Pericardium fibroblast (primary cell): ENCODE results near the gene CT45A1. TPM values are rescaled to one million over a fixed set of nuclear protein-coding genes. Genes with fewer than 3 reads are reported as not detected.

Experiments used
- total RNA-seq: library from RNA; depleted of rRNA; stranded (reverse); fragments of >200 nt; gene quantifications from 2 replicates; pipeline ENCODE4 v1.2.3, GENCODE V29; 2015

CT45A1 gene
- total RNA-seq = not detected in 2 replicates

GRCh38 chrX:135713183-135713689 lies at the start of gene CT45A1:
Gene CT45A1 (plus strand): TSS chrX:135713639. CDS start chrX:135718941, 5,302 bp downstream.

GRCh38 chrX:135768091-135768490 lies 54.7 kb downstream of the CT45A1 start, which contains the start of gene CT45A3:
Gene CT45A3 (minus strand): TSS chrX:135768191. CDS start chrX:135764444, 3,747 bp downstream.

Other genes with a start within 250 kb of the CT45A1 start
- gene INTS6L, start 193.0 kb upstream of the CT45A1 start, total RNA-seq = 3.5 and 4.3 TPM in 2 replicates
- gene CT45A3, start 54.6 kb downstream of the CT45A1 start, total RNA-seq = not detected in 2 replicates
- not detected in 2 replicates for gene CT45A5, start 71.9 kb downstream of the CT45A1 start, total RNA-seq
- not detected in 2 replicates for gene CT45A6, start 89.1 kb downstream of the CT45A1 start, total RNA-seq
- gene CT45A2, start 106.4 kb downstream of the CT45A1 start, total RNA-seq = not detected in 2 replicates
- gene CT45A7, start 123.6 kb downstream of the CT45A1 start, total RNA-seq = not detected in 2 replicates
- not detected in 2 replicates for gene CT45A8, start 140.9 kb downstream of the CT45A1 start, total RNA-seq
- not detected in 2 replicates for gene CT45A9, start 158.2 kb downstream of the CT45A1 start, total RNA-seq
- not detected in 2 replicates for gene CT45A10, start 179.8 kb downstream of the CT45A1 start, total RNA-seq
- not detected in 2 replicates for gene SAGE1, start 180.1 kb downstream of the CT45A1 start, total RNA-seq